Measurements from ENCODE around the gene SIL1. TPM values are rescaled to one million over a fixed set of nuclear protein-coding genes. Genes with fewer than 3 reads are reported as not detected.
"Not testable (repeated sequence)": the region's sequence is repeated elsewhere in the genome, so short reads cannot be mapped to it uniquely, and the experiment has no call there.

The SIL1 gene
- total RNA-seq, 1 donor from 2014 or later = 16.0 TPM

GRCh38 chr5:139167952-139168720 lies 30.0 kb downstream of the SIL1 start:
- Mint-ChIP-seq H3K4me3 (no peak overlapping the region), H3K27me3 (ENCODE audit: low read depth) (no peaks in the 10 kb centered on the region), H3K4me1 (peaks cover 10% of the 10 kb centered on the region), H3K36me3 (ENCODE audit: low read depth) (peaks cover 11% of the 10 kb centered on the region), H3K9me3 (peaks cover 5% of the 10 kb centered on the region), H3K27ac (ENCODE audit: unreplicated experiment) (no peak overlapping the region)
- DNase-seq (ENCODE audit: low read depth, low spot score) = no peak
- no peak for TF ChIP-seq CTCF (conservative IDR thresholded peaks at IDR 0.05)

- no peak for DNase-seq (ENCODE audit: low read depth, low spot score)
- H3K27me3 Mint-ChIP-seq (ENCODE audit: low read depth) = no peaks in the 10 kb centered on the region
- TF ChIP-seq CTCF (conservative IDR thresholded peaks at IDR 0.05) = no peak
- H3K4me1 Mint-ChIP-seq = peaks cover 14% of the 10 kb centered on the region
- peaks cover 9% of the 10 kb centered on the region for H3K36me3 Mint-ChIP-seq (ENCODE audit: low read depth)
- no peak overlapping the region for H3K27ac Mint-ChIP-seq (ENCODE audit: unreplicated experiment)
- peaks cover 5% of the 10 kb centered on the region for H3K9me3 Mint-ChIP-seq
- H3K4me3 Mint-ChIP-seq = no peak overlapping the region
Measured at GRCh38 chr5:139167533-139167932, 30.6 kb downstream of the SIL1 start.

GRCh38 chr5:139167063-139167462 lies 31.1 kb downstream of the SIL1 start:
- H3K27me3 Mint-ChIP-seq (ENCODE audit: low read depth) = no peaks in the 10 kb centered on the region
- H3K4me1 Mint-ChIP-seq = peaks cover 19% of the 10 kb centered on the region
- H3K36me3 Mint-ChIP-seq (ENCODE audit: low read depth) = peaks cover 9% of the 10 kb centered on the region
- peaks cover 5% of the 10 kb centered on the region for H3K9me3 Mint-ChIP-seq
- TF ChIP-seq CTCF (conservative IDR thresholded peaks at IDR 0.05) = no peak
- no peak for DNase-seq (ENCODE audit: low read depth, low spot score)
- no peak overlapping the region for H3K27ac Mint-ChIP-seq (ENCODE audit: unreplicated experiment)
- no peak overlapping the region for H3K4me3 Mint-ChIP-seq

GRCh38 chr5:139164897-139165296 lies 33.3 kb downstream of the SIL1 start:
- H3K9me3 Mint-ChIP-seq; H3K4me3 Mint-ChIP-seq; H3K27ac Mint-ChIP-seq (ENCODE audit: unreplicated experiment); DNase-seq (ENCODE audit: low read depth, low spot score); H3K27me3 Mint-ChIP-seq (ENCODE audit: low read depth); H3K36me3 Mint-ChIP-seq (ENCODE audit: low read depth): not testable (repeated sequence)
- H3K4me1 Mint-ChIP-seq = peaks cover 27% of the 10 kb centered on the region

- no peak for TF ChIP-seq CTCF (conservative IDR thresholded peaks at IDR 0.05)
- Mint-ChIP-seq H3K27me3 (ENCODE audit: low read depth) (no peaks in the 10 kb centered on the region), H3K9me3 (no peaks in the 10 kb centered on the region), H3K36me3 (ENCODE audit: low read depth) (peaks cover 4% of the 10 kb centered on the region), H3K4me3 (no peak overlapping the region), H3K4me1 (peaks cover 35% of the 10 kb centered on the region), H3K27ac (ENCODE audit: unreplicated experiment) (no peak overlapping the region)
- no peak for DNase-seq (ENCODE audit: low read depth, low spot score)
Measured at GRCh38 chr5:139164020-139164419, 34.1 kb downstream of the SIL1 start.

GRCh38 chr5:139162448-139162847 lies 35.7 kb downstream of the SIL1 start:
- peaks cover 4% of the 10 kb centered on the region for H3K36me3 Mint-ChIP-seq (ENCODE audit: low read depth)
- no peaks in the 10 kb centered on the region for H3K27me3 Mint-ChIP-seq (ENCODE audit: low read depth)
- peaks cover 42% of the 10 kb centered on the region for H3K4me1 Mint-ChIP-seq
- TF ChIP-seq CTCF (conservative IDR thresholded peaks at IDR 0.05) = no peak
- H3K9me3 Mint-ChIP-seq = no peaks in the 10 kb centered on the region
- no peak overlapping the region for H3K4me3 Mint-ChIP-seq
- DNase-seq (ENCODE audit: low read depth, low spot score) = no peak
- H3K27ac Mint-ChIP-seq (ENCODE audit: unreplicated experiment) = no peak overlapping the region

All from neural crest cell (in vitro differentiated cells).